HG02623 (cell line): ENCODE measurements around the gene GRK1.

ENCODE experiments used
- ATAC-seq: cut with Tn5 transposase; IDR thresholded peaks from one replicate; pipeline ENCODE4 v1.9.1; 2021; ENCODE audit warnings: moderate library complexity; ENCODE audit not compliant: unreplicated experiment

GRK1 gene

DNA sequence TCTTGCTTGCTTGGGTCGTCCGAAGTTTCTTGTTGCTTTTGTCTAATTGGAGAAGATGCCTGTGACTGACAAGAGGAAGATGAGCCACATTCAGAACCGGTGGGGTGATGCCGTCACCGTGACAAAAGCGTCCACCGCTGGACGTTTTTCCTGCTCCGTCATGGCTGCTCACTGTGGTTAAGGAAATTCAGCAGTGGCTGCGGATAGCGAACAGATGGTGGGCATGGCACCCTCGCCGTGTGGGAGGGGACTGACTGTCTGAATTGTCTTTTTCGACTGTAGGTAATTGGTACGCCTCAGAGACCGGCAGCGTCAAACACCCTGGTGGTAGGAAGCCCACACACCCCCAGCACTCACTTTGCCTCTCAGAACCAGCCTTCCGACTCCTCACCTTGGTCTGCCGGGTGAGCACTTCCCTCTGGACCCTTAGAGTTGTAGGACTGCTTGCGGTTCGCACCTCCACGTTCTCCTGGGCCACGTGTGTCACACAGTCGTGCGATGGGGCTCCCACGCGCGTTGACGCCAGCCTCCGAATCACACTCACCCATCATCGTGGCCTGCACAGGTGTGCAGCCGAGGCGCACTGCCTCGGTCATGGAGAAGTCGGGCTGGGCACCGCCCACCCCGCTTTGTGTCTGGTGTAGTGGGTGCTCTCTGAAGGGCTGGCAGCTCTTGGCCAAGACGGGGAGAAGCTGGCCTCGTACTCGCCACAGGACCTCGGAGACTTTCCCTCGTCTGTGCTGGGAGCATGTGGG, 35.5 kb upstream of the GRK1 start:
- ATAC-seq, result no peak

DNA sequence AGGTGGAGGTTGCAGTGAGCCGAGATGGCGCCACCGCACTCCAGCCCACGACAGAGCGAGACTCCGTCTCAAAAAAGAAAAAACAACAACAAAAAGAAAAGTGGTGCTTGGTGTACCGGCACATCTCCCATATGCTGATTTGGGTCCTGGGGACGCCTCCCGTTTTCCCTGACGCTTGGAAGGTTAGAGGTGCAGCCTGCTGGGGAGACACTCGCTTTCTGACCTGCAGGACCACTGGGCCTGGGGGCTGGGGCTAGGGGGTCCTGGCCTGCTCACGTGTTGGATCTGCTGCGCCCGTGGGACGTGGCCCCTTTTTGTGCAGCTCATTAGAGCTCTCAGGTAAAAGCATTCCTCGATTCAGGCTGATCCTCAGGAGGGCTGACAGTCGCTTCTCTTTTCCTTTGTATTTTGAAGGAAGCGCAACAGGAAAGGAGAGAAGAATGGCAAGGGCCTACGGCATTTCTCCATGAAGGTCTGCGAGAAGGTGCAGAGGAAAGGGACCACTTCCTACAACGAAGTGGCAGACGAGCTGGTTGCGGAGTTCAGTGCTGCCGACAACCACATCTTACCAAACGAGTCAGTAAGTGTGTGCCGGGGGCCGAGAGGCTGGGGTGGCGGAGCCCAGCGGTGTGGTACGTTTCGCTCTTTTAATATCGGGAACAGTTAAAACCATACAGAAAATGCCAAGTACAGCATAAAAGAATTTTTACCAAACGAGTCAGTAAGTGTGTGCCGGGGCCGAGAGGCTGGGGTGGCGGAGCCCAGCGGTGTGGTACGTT, 34.1 kb upstream of the GRK1 start:
- ATAC-seq, result no peak

GRCh38 chr13:113633485-113633873, 33.5 kb upstream of the GRK1 start:
- no peak for ATAC-seq

GRCh38 chr13:113634279-113635047, 32.6 kb upstream of the GRK1 start:
- no peak for ATAC-seq

DNA sequence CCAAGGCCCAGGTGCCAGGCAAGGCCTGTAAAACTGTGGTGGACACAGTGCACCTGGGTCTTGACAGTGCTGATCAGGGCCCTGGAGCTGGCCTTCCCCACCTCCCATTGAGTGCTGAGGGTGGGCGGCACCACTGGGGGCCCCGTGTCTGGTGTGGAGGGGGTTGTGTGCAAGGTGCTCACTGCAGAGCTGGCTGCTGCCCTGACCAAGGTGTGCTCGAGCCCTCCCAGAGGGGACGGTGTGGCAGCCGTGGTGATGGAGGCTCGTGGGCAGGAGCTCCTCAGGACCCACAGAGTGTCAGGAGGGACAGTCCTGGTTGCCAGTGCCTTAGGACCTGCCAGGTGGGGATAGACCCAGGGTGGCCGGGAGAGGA, 32.0 kb upstream of the GRK1 start:
- ATAC-seq, result no peak

DNA sequence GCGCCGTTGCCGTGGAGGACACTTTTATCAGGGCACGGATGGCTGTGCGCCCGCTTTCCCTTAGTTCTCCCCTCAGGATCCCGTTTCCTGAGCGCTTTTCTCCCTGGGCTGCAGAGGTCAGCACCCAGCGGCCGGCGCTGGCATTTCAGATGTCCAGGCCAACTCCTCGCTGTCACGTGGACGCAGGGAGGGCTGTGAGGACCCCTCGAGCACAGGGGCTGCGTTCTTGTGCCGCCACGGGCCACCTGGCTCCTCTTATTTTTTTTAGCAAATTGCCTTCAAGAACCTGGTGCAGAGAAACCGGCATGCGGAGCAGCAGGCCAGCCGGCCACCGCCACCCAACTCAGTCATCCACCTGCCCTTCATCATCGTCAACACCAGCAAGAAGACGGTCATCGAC, 31.3 kb upstream of the GRK1 start:
- ATAC-seq, result no peak

DNA sequence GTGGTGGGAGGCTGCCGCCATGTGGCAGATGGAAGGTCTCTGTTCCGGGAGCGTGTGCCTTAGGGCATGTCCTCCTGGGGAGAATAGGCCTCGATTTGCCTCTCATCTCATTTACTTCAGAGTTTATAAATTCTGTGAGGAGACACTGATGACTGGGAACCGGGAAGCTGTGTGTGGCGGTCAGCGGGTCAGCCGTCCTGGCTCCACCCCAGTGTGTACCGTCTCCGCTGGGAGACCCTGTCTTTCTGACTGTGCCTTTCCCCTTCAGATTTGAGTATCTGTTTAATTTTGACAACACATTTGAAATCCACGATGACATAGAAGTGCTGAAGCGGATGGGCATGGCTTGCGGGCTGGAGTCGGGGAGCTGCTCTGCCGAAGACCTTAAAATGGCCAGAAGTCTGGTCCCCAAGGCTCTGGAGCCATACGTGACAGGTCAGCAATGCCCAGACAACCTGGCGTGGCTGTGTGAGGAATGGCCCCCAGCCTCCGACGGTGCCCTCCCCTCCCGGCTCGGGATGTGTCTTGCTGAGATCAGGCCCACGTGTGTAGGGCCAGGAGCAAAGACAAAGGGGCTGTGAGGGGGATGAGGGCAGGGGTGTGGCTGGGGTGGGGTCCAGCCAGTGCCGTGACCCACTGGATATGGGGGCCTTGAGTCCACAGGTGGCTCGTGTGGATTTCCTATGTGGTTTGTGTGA, 30.6 kb upstream of the GRK1 start:
- ATAC-seq, result no peak

GRCh38 chr13:113637262-113638160, 29.5 kb upstream of the GRK1 start:
- no peak for ATAC-seq

- ATAC-seq, result no peak
Observed at GRCh38 chr13:113638173-113638746, 28.8 kb upstream of the GRK1 start.

DNA sequence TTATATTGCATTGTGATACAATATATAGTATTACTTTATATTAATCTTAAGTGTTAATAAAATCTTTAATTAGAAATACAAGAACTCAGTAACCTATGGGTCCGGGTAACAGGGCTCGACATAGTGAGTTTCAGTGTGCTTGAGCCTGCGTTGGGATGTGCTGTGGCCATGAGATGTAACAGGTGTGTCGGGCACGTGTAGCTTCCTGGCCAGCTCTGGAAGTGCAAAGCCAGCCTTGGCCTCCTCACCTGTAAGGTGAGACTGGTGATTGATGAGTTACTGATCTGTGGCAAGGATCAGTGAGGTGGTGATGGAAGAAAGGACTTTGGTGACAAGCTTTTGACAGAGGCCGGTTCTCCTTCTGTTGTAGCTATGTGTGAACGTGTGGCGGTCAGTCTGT, 28.2 kb upstream of the GRK1 start:
- no peak for ATAC-seq

DNA sequence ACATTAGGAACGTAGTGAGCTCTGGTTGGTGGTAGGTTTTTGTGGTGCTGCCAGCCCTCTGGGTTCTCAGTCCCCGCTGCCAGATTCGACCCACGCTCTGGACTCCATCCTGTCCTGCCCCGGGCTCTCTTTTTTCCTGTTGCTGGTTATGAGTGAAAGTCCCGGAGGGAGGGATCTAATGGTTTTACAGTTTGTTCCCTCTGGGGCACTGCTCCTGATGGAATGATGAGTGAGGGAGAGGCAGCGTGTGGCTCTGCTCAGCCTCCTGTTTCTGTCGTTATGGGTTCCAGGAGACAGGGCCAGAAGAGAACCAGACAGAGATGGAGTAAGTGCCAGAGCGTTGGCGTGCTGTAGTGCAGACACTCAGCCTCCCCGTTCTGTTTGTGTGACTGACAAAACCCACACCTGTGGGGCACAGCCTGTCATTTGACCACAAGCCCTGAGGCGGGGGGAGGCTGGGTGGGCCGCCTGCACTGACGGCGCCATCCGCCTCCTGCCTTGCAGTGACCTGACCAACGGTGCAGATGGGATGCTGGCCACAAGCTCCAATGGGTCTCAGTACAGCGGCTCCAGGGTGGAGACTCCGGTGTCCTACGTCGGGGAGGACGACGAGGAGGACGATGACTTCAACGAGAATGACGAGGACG, 27.3 kb upstream of the GRK1 start:
- no peak for ATAC-seq

- no peak for ATAC-seq
Observed at GRCh38 chr13:113641426-113641825, 25.6 kb upstream of the GRK1 start.

- ATAC-seq, result no peak
Observed at GRCh38 chr13:113642563-113642962, 24.5 kb upstream of the GRK1 start.

GRCh38 chr13:113643593-113643992, 23.4 kb upstream of the GRK1 start:
- no peak for ATAC-seq

GRCh38 chr13:113644800-113645199, 22.2 kb upstream of the GRK1 start:
- ATAC-seq, result no peak

- ATAC-seq, result no peak
Observed at GRCh38 chr13:113645329-113645728, 21.7 kb upstream of the GRK1 start.

DNA sequence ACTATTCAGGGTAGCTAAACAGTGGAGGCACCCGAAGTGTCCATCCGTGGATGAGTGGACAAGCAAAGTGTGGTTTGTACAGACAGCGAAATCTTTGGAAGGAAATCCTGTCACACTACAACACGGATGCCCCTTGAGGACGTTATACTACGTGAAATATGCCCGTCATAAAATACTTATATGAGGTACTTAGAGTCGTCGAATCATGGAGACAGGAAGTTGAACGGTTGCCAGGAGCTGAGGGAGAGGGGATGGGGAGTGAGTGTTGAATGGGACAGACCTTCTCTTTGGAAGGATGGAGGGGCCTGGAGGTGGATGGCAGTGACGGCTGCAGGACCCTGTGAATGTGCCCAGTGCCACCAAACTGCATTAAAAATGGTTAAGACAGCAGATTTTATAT, 20.6 kb upstream of the GRK1 start:
- ATAC-seq, result no peak

DNA sequence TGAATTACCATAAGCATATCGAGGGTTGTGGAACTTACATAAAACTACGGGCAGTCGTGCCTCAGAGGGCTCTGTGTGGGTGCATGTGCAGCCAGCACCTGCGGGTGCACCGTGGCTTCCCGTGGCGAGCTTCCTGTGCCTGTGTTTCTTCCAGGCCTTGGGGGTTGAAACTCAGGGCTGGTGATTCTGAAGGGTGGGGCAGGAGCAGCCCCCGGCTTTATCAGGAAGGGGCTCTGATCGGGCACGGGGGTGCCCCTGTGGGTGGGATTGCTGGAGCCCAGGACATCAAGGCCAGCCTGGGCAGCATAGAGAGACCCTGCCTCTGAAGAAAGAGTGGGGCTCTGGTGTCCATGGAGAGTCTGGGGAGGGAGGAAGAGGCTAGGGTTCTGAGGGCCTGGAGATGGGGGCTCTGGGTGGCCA, 20.1 kb upstream of the GRK1 start:
- ATAC-seq, result no peak
